Upper lobe of right lung (tissue), 1 donor: ENCODE results near the gene EFHD1. TPM values are rescaled to one million over a fixed set of nuclear protein-coding genes. Genes with fewer than 3 reads are reported as not detected.

Experiments used
- ATAC-seq: fragments of 200-7000 bp; cut with Tn5 transposase; one replicate; pipeline ENCODE4 v1.9.1; 2020; ENCODE audit warnings: mild to moderate bottlenecking, moderate library complexity
- DNase-seq: peaks from one replicate; pipeline ENCODE4 v3.0.0-alpha.2; 2020
- H3K27ac ChIP-seq: fragments of 200-600 bp; one replicate; pipeline ENCODE4 v1.8.0; 2022
- H3K27me3 ChIP-seq: fragments of 200-600 bp; one replicate; pipeline ENCODE4 v1.8.0; 2022; ENCODE audit warnings: mild to moderate bottlenecking
- H3K36me3 ChIP-seq: fragments of 200-600 bp; one replicate; pipeline ENCODE4 v1.8.0; 2022
- H3K4me1 ChIP-seq: fragments of 200-600 bp; one replicate; pipeline ENCODE4 v1.8.0; 2022
- H3K4me3 ChIP-seq: fragments of 200-600 bp; one replicate; pipeline ENCODE4 v1.8.0; 2022; ENCODE audit warnings: mild to moderate bottlenecking
- H3K9me3 ChIP-seq: fragments of 200-600 bp; one replicate; pipeline ENCODE4 v1.8.0; 2022
- CTCF ChIP-seq: fragments of 200-600 bp; IDR thresholded peaks from one replicate; pipeline ENCODE4 v1.8.0; 2022; ENCODE audit warnings: antibody characterized with exemption
- intact Hi-C: fragments of 100-400 bp; cut with DNase I; formaldehyde crosslinking; loops from one replicate; pipeline ENCODE4 v1.11.0; 2022
- total RNA-seq: library from RNA; stranded (reverse); fragmentation: NEBNext Ultra II Directional; extraction: Animal tissue kit (Norgen Biotek cat#: 25700); gene quantifications from one replicate; pipeline ENCODE4 v1.2.1, GENCODE V29; 2021
- donor health status: DM: no; HTN: yes; CAD: no; lungs with severe emphysema.

EFHD1 gene
- total RNA-seq, 1 donor from 2014 or later, result 10.7 TPM

GRCh38 chr2:232610081-232610480 lies 23.3 kb upstream of the EFHD1 start:
- ATAC-seq, result no peak
- no peak for DNase-seq
- Histone ChIP-seq H3K9me3 (no peaks in the 10 kb centered on the region), H3K27ac (no peak overlapping the region), H3K27me3 (no peaks in the 10 kb centered on the region), H3K4me3 (no peak overlapping the region), H3K36me3 (no peaks in the 10 kb centered on the region), H3K4me1 (peaks cover 4% of the 10 kb centered on the region)
- intact Hi-C loops, result no loop called here
- no peak for TF ChIP-seq CTCF

GRCh38 chr2:232611061-232611460 lies 22.3 kb upstream of the EFHD1 start:
- Histone ChIP-seq H3K4me1 (no peaks in the 10 kb centered on the region), H3K36me3 (no peaks in the 10 kb centered on the region), H3K4me3 (no peak overlapping the region), H3K27me3 (no peaks in the 10 kb centered on the region), H3K9me3 (no peaks in the 10 kb centered on the region), H3K27ac (no peak overlapping the region)
- DNase-seq (no peak), ATAC-seq (no peak)
- intact Hi-C loops, result no loop called here
- no peak for TF ChIP-seq CTCF

- Histone ChIP-seq H3K27me3 (no peaks in the 10 kb centered on the region), H3K4me1 (no peaks in the 10 kb centered on the region), H3K36me3 (no peaks in the 10 kb centered on the region), H3K27ac (no peak overlapping the region), H3K9me3 (no peaks in the 10 kb centered on the region), H3K4me3 (no peak overlapping the region)
- ATAC-seq (peak; percentile 89), DNase-seq (peak; percentile 82)
- peak; percentile 83 for TF ChIP-seq CTCF
- intact Hi-C loops, result no loop called here
These were observed 21.7 kb upstream of the EFHD1 start for GRCh38 chr2:232611559-232612218.

GRCh38 chr2:232613538-232614134 lies 19.8 kb upstream of the EFHD1 start:
- no peaks in the 10 kb centered on the region for H3K9me3 ChIP-seq
- DNase-seq, result no peak
- intact Hi-C loops, result no loop called here

GRCh38 chr2:232615339-232615738 lies 18.1 kb upstream of the EFHD1 start:
- ATAC-seq, result no peak
- no peak for DNase-seq
- Histone ChIP-seq H3K4me3 (no peak overlapping the region), H3K9me3 (no peaks in the 10 kb centered on the region), H3K36me3 (no peaks in the 10 kb centered on the region), H3K27ac (no peak overlapping the region), H3K27me3 (no peaks in the 10 kb centered on the region), H3K4me1 (no peaks in the 10 kb centered on the region)
- TF ChIP-seq CTCF, result no peak
- intact Hi-C loops, result no loop called here

More at GRCh38 chr2:232613538-232614134, 19.8 kb upstream of the EFHD1 start:
- Histone ChIP-seq H3K36me3 (no peaks in the 10 kb centered on the region), H3K27ac (no peak overlapping the region), H3K27me3 (no peaks in the 10 kb centered on the region), H3K4me1 (no peaks in the 10 kb centered on the region), H3K4me3 (no peak overlapping the region)
- TF ChIP-seq CTCF, result no peak
- no peak for ATAC-seq
